Neutrophil (primary cell): ENCODE data around the gene PTPN23.
A peak's percentile ranks its signal among the peaks of the same experiment; 100 is the strongest.

Source experiments
- H3K27ac ChIP-seq: fragments of 200-600 bp; sonication (generic); 2 replicates; pipeline ENCODE4 v1.5.1; 2016; ENCODE audit warnings: mild to moderate bottlenecking, moderate library complexity
- H3K27me3 ChIP-seq: fragments of 200-600 bp; sonication (generic); 2 replicates; pipeline ENCODE4 v1.6.0; 2016; ENCODE audit warnings: mild to moderate bottlenecking
- H3K36me3 ChIP-seq: fragments of 200-600 bp; sonication (generic); 2 replicates; pipeline ENCODE4 v1.5.1; 2017
- H3K4me1 ChIP-seq, 2 experiments: fragments of 200-600 bp in 1 of 2; sonication (generic) in 1 of 2; 1 replicate in 1 of 2; 2 replicates in 1 of 2; pipeline versions ENCODE4 v1.5.1 to v1.6.1; 2013 to 2016; ENCODE audit warnings: low read depth in 1 of 2, low read length in 1 of 2, mild to moderate bottlenecking in 1 of 2, moderate library complexity in 1 of 2; ENCODE audit not compliant: control insufficient read depth in 1 of 2, insufficient read depth in 1 of 2
- H3K4me3 ChIP-seq, 2 experiments: fragments of 200-600 bp in 1 of 2; sonication (generic) in 1 of 2; 1 replicate in 1 of 2; 2 replicates in 1 of 2; pipeline ENCODE4 v1.5.1; 2013 to 2016; ENCODE audit warnings: low read depth in 1 of 2, low read length in 1 of 2, mild to moderate bottlenecking in 1 of 2, moderate library complexity in 1 of 2
- H3K9me3 ChIP-seq: fragments of 200-600 bp; sonication (generic); 2 replicates; pipeline ENCODE4 v1.5.1; 2016
- CTCF ChIP-seq: fragments of 200-600 bp; sonication (generic); IDR thresholded peaks from 2 replicates; pipeline ENCODE4 v1.5.1; 2016; ENCODE audit warnings: antibody characterized with exemption

The PTPN23 gene, protein sequence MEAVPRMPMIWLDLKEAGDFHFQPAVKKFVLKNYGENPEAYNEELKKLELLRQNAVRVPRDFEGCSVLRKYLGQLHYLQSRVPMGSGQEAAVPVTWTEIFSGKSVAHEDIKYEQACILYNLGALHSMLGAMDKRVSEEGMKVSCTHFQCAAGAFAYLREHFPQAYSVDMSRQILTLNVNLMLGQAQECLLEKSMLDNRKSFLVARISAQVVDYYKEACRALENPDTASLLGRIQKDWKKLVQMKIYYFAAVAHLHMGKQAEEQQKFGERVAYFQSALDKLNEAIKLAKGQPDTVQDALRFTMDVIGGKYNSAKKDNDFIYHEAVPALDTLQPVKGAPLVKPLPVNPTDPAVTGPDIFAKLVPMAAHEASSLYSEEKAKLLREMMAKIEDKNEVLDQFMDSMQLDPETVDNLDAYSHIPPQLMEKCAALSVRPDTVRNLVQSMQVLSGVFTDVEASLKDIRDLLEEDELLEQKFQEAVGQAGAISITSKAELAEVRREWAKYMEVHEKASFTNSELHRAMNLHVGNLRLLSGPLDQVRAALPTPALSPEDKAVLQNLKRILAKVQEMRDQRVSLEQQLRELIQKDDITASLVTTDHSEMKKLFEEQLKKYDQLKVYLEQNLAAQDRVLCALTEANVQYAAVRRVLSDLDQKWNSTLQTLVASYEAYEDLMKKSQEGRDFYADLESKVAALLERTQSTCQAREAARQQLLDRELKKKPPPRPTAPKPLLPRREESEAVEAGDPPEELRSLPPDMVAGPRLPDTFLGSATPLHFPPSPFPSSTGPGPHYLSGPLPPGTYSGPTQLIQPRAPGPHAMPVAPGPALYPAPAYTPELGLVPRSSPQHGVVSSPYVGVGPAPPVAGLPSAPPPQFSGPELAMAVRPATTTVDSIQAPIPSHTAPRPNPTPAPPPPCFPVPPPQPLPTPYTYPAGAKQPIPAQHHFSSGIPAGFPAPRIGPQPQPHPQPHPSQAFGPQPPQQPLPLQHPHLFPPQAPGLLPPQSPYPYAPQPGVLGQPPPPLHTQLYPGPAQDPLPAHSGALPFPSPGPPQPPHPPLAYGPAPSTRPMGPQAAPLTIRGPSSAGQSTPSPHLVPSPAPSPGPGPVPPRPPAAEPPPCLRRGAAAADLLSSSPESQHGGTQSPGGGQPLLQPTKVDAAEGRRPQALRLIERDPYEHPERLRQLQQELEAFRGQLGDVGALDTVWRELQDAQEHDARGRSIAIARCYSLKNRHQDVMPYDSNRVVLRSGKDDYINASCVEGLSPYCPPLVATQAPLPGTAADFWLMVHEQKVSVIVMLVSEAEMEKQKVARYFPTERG (N-terminal part only)

DNA sequence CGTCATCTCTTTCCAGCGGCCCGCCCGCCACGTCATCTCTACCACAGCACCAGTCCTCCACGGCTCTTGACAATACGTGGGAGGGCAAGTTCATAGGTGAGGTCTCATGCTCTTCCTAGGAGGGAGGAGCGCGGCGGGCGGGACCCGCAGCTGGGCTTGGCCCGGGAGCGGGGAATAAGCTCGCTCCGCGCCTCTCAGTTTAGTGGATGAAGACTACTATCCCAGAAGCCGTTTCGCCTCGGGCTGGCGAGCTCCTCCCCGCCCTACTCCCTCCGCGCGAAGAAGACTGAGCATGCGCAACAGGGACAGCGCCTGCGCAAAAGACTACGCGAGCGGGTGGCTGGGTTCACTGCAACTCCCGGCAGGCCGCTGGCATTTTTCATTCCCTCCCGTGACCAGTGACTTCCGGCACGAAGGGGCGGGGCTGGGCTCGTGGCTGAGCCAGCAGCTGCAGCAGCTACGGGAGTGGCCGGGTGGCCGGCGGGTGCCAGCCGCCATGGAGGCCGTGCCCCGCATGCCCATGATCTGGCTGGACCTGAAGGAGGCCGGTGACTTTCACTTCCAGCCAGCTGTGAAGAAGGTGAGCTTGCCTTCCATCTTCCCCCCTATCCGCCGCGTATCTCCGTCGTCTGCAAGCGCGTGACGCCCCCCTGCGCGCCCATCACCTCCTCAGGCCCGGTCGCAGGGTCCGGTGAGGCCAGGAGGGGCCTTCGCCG, at the start of gene PTPN23:
PTPN23 (plus strand) TSS at position 421 of the 716 bp plus-strand sequence; CDS start at position 497, 76 bp downstream.
- peaks cover 42 to 49% of the 10 kb centered on the region in 2 experiments for H3K4me1 ChIP-seq
- peak; percentile 45 for TF ChIP-seq CTCF
- peaks cover 11% of the 10 kb centered on the region for H3K36me3 ChIP-seq
- no peaks in the 10 kb centered on the region for H3K9me3 ChIP-seq
- H3K4me3 ChIP-seq = peak within 1 kb of the TSS; percentile 84 to 88
- H3K27ac ChIP-seq = peak within 1 kb of the TSS; percentile 93
- H3K27me3 ChIP-seq = no peaks in the 10 kb centered on the region

- Histone ChIP-seq H3K4me1 (no peaks in the 10 kb centered on the region), H3K27ac (no peak overlapping the region), H3K4me3 (no peak overlapping the region), H3K9me3 (no peaks in the 10 kb centered on the region), H3K27me3 (no peaks in the 10 kb centered on the region), H3K36me3 (peaks cover 87% of the 10 kb centered on the region)
- TF ChIP-seq CTCF = no peak
These were observed 46.9 kb upstream of the PTPN23 start for GRCh38 chr3:47333907-47334306.

- Histone ChIP-seq H3K27ac (no peak overlapping the region), H3K9me3 (no peaks in the 10 kb centered on the region), H3K27me3 (no peaks in the 10 kb centered on the region), H3K4me3 (no peak overlapping the region), H3K36me3 (peaks cover 99% of the 10 kb centered on the region), H3K4me1 (no peaks in the 10 kb centered on the region)
- TF ChIP-seq CTCF = no peak
These were observed 43.2 kb upstream of the PTPN23 start for GRCh38 chr3:47337656-47338055.

DNA sequence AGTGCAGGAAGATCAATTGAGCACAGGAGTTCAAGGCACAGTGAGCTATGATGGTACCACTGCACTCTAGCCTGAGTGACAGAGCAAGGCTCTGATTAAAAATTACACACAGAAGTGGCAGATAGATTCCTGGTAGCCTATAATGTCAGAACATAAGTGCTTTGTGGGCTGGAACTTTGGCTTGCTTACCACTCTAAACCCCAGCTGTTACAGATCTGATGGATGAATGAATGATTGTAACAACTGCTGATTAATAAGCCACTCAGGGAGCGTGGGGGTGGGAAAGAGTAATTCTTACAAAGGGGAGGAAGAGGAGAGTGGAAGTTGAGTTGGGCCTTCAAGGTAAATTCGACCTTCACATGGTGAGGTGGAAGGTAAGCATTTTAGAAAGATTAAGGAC, 40.9 kb upstream of the PTPN23 start:
- no peak for TF ChIP-seq CTCF
- H3K27me3 ChIP-seq = no peaks in the 10 kb centered on the region
- peaks cover 99% of the 10 kb centered on the region for H3K36me3 ChIP-seq

More for the DNA sequence above, 40.9 kb upstream of the PTPN23 start:
- Histone ChIP-seq H3K4me3 (no peak overlapping the region), H3K4me1 (no peaks in the 10 kb centered on the region), H3K9me3 (no peaks in the 10 kb centered on the region), H3K27ac (no peak overlapping the region)
